ENCODE data around the gene LAMTOR5.

The LAMTOR5 gene

GRCh38 chr1:110407260-110408210 is at the start of gene LAMTOR5:
LAMTOR5 (minus strand) TSS chr1:110407694; CDS start chr1:110407620, 74 bp downstream.
- DNase-seq (ENCODE audit: extremely low spot score) = peak; percentile 82
- POLR2A ChIA-PET = interaction anchor here (0.6 to 2.8 kb wide), 6 partner anchors 14 to 88 kb away, joined by 3 to 24 read pairs (median 4); partner anchors contain the start of gene RBM15
- CTCF ChIA-PET = interaction anchor here (2.0 to 2.3 kb wide), 2 partner anchors 53 to 88 kb away, joined by 13 to 14 read pairs; no protein-coding TSS in a partner anchor
- TF ChIP-seq FOXK2 (IDR thresholded peaks at IDR 0.05) (no peak), ZNF384 (IDR thresholded peaks at IDR 0.05) (no peak), FOXA1 (IDR thresholded peaks at IDR 0.05) (no peak), LEF1 (IDR thresholded peaks at IDR 0.05; ENCODE audit: borderline replicate concordance) (no peak), L3MBTL2 (conservative IDR thresholded peaks at IDR 0.05) (peak; percentile 96), SUZ12 (IDR thresholded peaks at IDR 0.05) (no peak), ARNT (IDR thresholded peaks at IDR 0.05) (0 out of 2 replicates have a peak, but pooled peaks have one; percentile 38), NFRKB (IDR thresholded peaks at IDR 0.05) (no peak; the same call in 1 of the 2 replicates), SP1 (IDR thresholded peaks at IDR 0.05) (no peak), CTBP1 (IDR thresholded peaks at IDR 0.05; ENCODE audit: borderline replicate concordance) (no peak), FOXM1 (IDR thresholded peaks at IDR 0.05; ENCODE audit: borderline replicate concordance) (no peak), ELF4 (IDR thresholded peaks at IDR 0.05) (peak; percentile 58), TARDBP (IDR thresholded peaks at IDR 0.05) (no peak), BHLHE40 (IDR thresholded peaks at IDR 0.05; ENCODE audit: borderline replicate concordance) (no peak), HDGF (IDR thresholded peaks at IDR 0.05; ENCODE audit: borderline replicate concordance) (no peak; the same call in 1 of the 2 replicates)
- TF ChIP-seq, protein P1, sequence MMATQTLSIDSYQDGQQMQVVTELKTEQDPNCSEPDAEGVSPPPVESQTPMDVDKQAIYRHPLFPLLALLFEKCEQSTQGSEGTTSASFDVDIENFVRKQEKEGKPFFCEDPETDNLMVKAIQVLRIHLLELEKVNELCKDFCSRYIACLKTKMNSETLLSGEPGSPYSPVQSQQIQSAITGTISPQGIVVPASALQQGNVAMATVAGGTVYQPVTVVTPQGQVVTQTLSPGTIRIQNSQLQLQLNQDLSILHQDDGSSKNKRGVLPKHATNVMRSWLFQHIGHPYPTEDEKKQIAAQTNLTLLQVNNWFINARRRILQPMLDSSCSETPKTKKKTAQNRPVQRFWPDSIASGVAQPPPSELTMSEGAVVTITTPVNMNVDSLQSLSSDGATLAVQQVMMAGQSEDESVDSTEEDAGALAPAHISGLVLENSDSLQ (IDR thresholded peaks at IDR 0.05) = peak; percentile 53; the same call in 1 of the 2 replicates

DNA sequence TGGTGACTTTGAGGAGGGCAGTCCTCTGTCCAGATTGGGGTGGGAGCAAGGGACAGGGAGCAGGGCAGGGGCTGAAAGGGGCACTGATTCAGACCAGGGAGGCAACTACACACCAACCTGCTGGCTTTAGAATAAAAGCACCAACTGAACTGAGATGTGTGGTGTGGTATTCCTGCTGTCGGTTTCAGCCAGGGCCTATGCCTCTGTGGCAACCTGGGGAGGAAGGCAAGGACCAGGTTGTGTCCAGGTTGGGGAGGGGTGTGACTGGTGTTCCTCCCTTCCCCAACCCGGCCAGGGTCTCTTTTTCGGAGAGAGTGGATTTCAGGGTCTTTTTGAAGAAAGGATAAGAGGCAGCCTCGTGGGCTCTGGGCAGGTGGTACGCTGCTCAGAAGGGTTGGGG is 49.7 kb upstream of the LAMTOR5 start:
- no peak for DNase-seq (ENCODE audit: extremely low spot score)
- ChIA-PET POLR2A (no interaction called here), CTCF (interaction anchor here (0.7 kb wide), 1 partner anchor 243 kb away, joined by 3 read pairs; no protein-coding TSS in a partner anchor)
- TF ChIP-seq, protein P1 (IDR thresholded peaks at IDR 0.05) = no peak
- no peak for TF ChIP-seq ZNF384 (IDR thresholded peaks at IDR 0.05)
- no peak for TF ChIP-seq CTBP1 (IDR thresholded peaks at IDR 0.05; ENCODE audit: borderline replicate concordance)
- TF ChIP-seq FOXM1 (IDR thresholded peaks at IDR 0.05; ENCODE audit: borderline replicate concordance) = no peak
- no peak for TF ChIP-seq ELF4 (IDR thresholded peaks at IDR 0.05)
- TF ChIP-seq NFRKB (IDR thresholded peaks at IDR 0.05) = no peak
- TF ChIP-seq FOXK2 (IDR thresholded peaks at IDR 0.05) = no peak
- no peak for TF ChIP-seq SP1 (IDR thresholded peaks at IDR 0.05)
- no peak for TF ChIP-seq SUZ12 (IDR thresholded peaks at IDR 0.05)

DNA sequence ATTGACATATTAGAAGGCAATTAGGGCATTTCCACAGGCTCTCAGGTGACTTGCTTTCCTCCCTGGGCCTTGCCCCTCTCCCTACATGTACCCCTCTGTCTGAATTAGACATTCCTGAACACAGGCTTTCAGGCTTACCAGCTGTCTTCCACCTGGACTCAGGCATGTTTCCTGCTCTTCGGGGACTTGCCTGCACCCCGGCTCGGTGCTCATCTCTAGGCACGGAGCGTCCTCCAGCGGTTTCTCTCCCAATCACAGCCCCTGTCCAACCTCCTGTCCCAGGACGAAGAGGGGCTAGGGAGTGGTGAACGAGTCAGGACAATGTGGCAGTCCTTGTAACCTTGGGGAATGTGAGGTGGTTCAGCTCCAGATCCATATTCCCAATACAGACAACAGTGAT is 47.7 kb upstream of the LAMTOR5 start:
- TF ChIP-seq FOXK2 (IDR thresholded peaks at IDR 0.05) = no peak
- no peak for TF ChIP-seq SUZ12 (IDR thresholded peaks at IDR 0.05)
- TF ChIP-seq SP1 (IDR thresholded peaks at IDR 0.05) = no peak
- no peak for TF ChIP-seq BHLHE40 (IDR thresholded peaks at IDR 0.05; ENCODE audit: borderline replicate concordance)
- TF ChIP-seq, protein P1 (IDR thresholded peaks at IDR 0.05) = no peak
- no peak for TF ChIP-seq NFRKB (IDR thresholded peaks at IDR 0.05)
- TF ChIP-seq FOXA1 (IDR thresholded peaks at IDR 0.05) = no peak
- ChIA-PET CTCF (interaction anchor here (0.7 to 1.2 kb wide), 4 partner anchors 43 to 258 kb away, joined by 3 to 5 read pairs (median 4); no protein-coding TSS in a partner anchor), POLR2A (interaction anchor here (1.2 to 1.6 kb wide), 2 partner anchors 117 to 246 kb away, joined by 4 to 7 read pairs; partner anchors contain the start of genes KCNC4 and RBM15)
- no peak for DNase-seq (ENCODE audit: extremely low spot score)

- POLR2A ChIA-PET = interaction anchor here (1.2 to 1.6 kb wide), 2 partner anchors 116 to 245 kb away, joined by 4 to 7 read pairs; partner anchors contain the start of genes KCNC4 and RBM15
These were observed 46.8 kb upstream of the LAMTOR5 start for GRCh38 chr1:110454328-110454727.

More at GRCh38 chr1:110454328-110454727, 46.8 kb upstream of the LAMTOR5 start:
- TF ChIP-seq FOXK2 (IDR thresholded peaks at IDR 0.05) (no peak), TARDBP (IDR thresholded peaks at IDR 0.05) (no peak), BHLHE40 (IDR thresholded peaks at IDR 0.05; ENCODE audit: borderline replicate concordance) (no peak), ARNT (IDR thresholded peaks at IDR 0.05) (no peak), NFRKB (IDR thresholded peaks at IDR 0.05) (no peak), L3MBTL2 (conservative IDR thresholded peaks at IDR 0.05) (no peak), LEF1 (IDR thresholded peaks at IDR 0.05; ENCODE audit: borderline replicate concordance) (no peak), FOXM1 (IDR thresholded peaks at IDR 0.05; ENCODE audit: borderline replicate concordance) (no peak), CTBP1 (IDR thresholded peaks at IDR 0.05; ENCODE audit: borderline replicate concordance) (no peak), ELF4 (IDR thresholded peaks at IDR 0.05) (no peak), ZNF384 (IDR thresholded peaks at IDR 0.05) (no peak), FOXA1 (IDR thresholded peaks at IDR 0.05) (no peak), SP1 (IDR thresholded peaks at IDR 0.05) (no peak), HDGF (IDR thresholded peaks at IDR 0.05; ENCODE audit: borderline replicate concordance) (no peak), SUZ12 (IDR thresholded peaks at IDR 0.05) (no peak)
- TF ChIP-seq, protein P1 (IDR thresholded peaks at IDR 0.05) = no peak
- no peak for DNase-seq (ENCODE audit: extremely low spot score)
- CTCF ChIA-PET = interaction anchor here (0.8 to 1.2 kb wide), 2 partner anchors 247 to 257 kb away, joined by 3 to 5 read pairs; no protein-coding TSS in a partner anchor

Data from HEK293T (cell line).